Activated CD4-positive, alpha-beta T cell treated with anti-CD3 and anti-CD28 coated beads for 36 hours (primary cell): Measurements from ENCODE around the gene MBNL1. TPM values are rescaled to one million over a fixed set of nuclear protein-coding genes. Genes with fewer than 3 reads are reported as not detected.
"Not testable (repeated sequence)": the region's sequence is repeated elsewhere in the genome, so short reads cannot be mapped to it uniquely, and the experiment has no call there.

Experiments used
- ATAC-seq: fragments of 200-7000 bp; cut with Tn5 transposase; one replicate; pipeline ENCODE4 v1.10.0; 2021; ENCODE audit warnings: mild to moderate bottlenecking, moderate library complexity
- CTCF ChIA-PET: fragments of 350-600 bp; sonication (Branson Sonifier 250); formaldehyde crosslinking; loops from one replicate; lab custom pipeline; 2021; ENCODE audit warnings: antibody characterized with exemption; lab: Charles Lee
- POLR2A ChIA-PET: fragments of 350-600 bp; sonication (Branson Sonifier 250); formaldehyde crosslinking; loops from one replicate; lab custom pipeline; 2021; ENCODE audit warnings: antibody characterized with exemption, inconsistent platforms; lab: Charles Lee
- DNase-seq: peaks from one replicate; pipeline ENCODE4 v3.0.0-alpha.2; 2020
- H3K27ac Mint-ChIP-seq: one replicate; pipeline ENCODE4 v1.8.0; 2021; ENCODE audit warnings: mixed read lengths
- H3K27me3 Mint-ChIP-seq: one replicate; pipeline ENCODE4 v1.8.0; 2021; ENCODE audit warnings: mixed read lengths
- H3K36me3 Mint-ChIP-seq: one replicate; pipeline ENCODE4 v1.8.0; 2021; ENCODE audit warnings: low read depth, mixed read lengths
- H3K4me1 Mint-ChIP-seq: one replicate; pipeline ENCODE4 v1.8.0; 2021; ENCODE audit warnings: mixed read lengths
- H3K4me3 Mint-ChIP-seq: one replicate; pipeline ENCODE4 v1.8.0; 2021; ENCODE audit warnings: mild to moderate bottlenecking, moderate library complexity, mixed read lengths
- H3K9me3 Mint-ChIP-seq: one replicate; pipeline ENCODE4 v1.8.0; 2021; ENCODE audit warnings: low read depth, mixed read lengths
- intact Hi-C, 2 experiments: fragments of 100-400 bp; cut with DNase I in 1 of 2; cut with micrococcal nuclease in 1 of 2; formaldehyde crosslinking; loops; one replicate each; pipeline versions ENCODE4 v1.14.2 to v1.15.1; 2022 to 2024; cut with DNase I, micrococcal nuclease
- total RNA-seq, 2 experiments: library from RNA; stranded (reverse); gene quantifications; one replicate each; pipeline ENCODE4 v1.2.3, GENCODE V29; 2021

Gene MBNL1
- total RNA-seq, 2 experiments from 2014 or later: 317 to 481 TPM

GRCh38 chr3:152337337-152337736 lies 68.6 kb downstream of the MBNL1 start:
- POLR2A ChIA-PET: interaction anchor here (0.6 kb wide), 1 partner anchor 145 kb away, joined by 3 read pairs; no protein-coding TSS in a partner anchor
- H3K4me3 Mint-ChIP-seq, DNase-seq, H3K27me3 Mint-ChIP-seq, H3K9me3 Mint-ChIP-seq, ATAC-seq, intact Hi-C loops: not testable (repeated sequence)
- CTCF ChIA-PET: interaction anchor here (0.6 to 1.8 kb wide), 3 partner anchors 8 to 104 kb away, joined by 3 to 4 read pairs (median 3); no protein-coding TSS in a partner anchor
- H3K36me3 Mint-ChIP-seq: peaks cover 61% of the 10 kb centered on the region
- H3K27ac Mint-ChIP-seq: peak overlapping the region; percentile 42
- H3K4me1 Mint-ChIP-seq: peaks cover 72% of the 10 kb centered on the region

DNA sequence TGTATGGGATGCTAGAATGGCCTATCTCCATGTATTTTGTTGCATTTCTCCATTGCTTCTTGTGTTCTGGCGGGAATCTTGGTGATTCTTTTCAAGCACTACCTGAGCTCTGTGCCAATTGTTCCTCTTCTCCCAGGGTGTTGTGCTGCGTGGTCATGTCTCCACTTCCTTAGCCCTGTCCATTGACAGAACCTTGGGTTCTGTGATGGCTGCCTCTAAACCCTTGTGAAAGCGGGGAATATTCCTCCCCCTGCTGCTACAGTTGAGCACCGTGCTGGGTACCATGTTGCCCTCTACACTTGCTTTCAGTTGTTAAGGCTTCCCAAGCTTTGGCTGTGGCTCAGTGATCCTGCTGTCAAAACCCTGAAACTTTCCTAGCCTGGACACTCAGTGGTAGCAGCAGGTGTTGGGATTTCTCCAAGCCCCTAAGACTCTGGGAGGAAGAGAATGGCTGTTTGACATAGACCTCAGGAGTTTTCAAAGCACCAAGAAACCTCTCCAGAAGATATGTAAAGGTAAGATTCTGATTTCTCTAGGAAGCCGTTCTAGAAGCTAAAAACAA lies 69.5 kb downstream of the MBNL1 start:
- Mint-ChIP-seq H3K27me3 (no peaks in the 10 kb centered on the region), H3K4me3 (no peak overlapping the region), H3K36me3 (peaks cover 63% of the 10 kb centered on the region), H3K9me3 (peaks cover 2% of the 10 kb centered on the region), H3K27ac (peak overlapping the region; percentile 63), H3K4me1 (peaks cover 70% of the 10 kb centered on the region)
- DNase-seq (no peak), ATAC-seq (no peak)
- intact Hi-C loops: no loop called here
- ChIA-PET CTCF (interaction anchor here (1.7 kb wide), 1 partner anchor 105 kb away, joined by 4 read pairs; no protein-coding TSS in a partner anchor), POLR2A (no interaction called here)

- ChIA-PET POLR2A (no interaction called here), CTCF (interaction anchor here (0.6 to 1.7 kb wide), 3 partner anchors 21 to 104 kb away, joined by 3 to 4 read pairs (median 4); no protein-coding TSS in a partner anchor)
- H3K27ac Mint-ChIP-seq: peak overlapping the region; percentile 52
- H3K9me3 Mint-ChIP-seq: peaks cover 2% of the 10 kb centered on the region
- H3K27me3 Mint-ChIP-seq: no peaks in the 10 kb centered on the region
- H3K36me3 Mint-ChIP-seq: peaks cover 65% of the 10 kb centered on the region
- DNase-seq (no peak), ATAC-seq (peak; percentile 6)
- H3K4me3 Mint-ChIP-seq: no peak overlapping the region
- intact Hi-C loops: no loop called here
- H3K4me1 Mint-ChIP-seq: peaks cover 64% of the 10 kb centered on the region
These were observed 71.3 kb downstream of the MBNL1 start for GRCh38 chr3:152339881-152340505.

DNA sequence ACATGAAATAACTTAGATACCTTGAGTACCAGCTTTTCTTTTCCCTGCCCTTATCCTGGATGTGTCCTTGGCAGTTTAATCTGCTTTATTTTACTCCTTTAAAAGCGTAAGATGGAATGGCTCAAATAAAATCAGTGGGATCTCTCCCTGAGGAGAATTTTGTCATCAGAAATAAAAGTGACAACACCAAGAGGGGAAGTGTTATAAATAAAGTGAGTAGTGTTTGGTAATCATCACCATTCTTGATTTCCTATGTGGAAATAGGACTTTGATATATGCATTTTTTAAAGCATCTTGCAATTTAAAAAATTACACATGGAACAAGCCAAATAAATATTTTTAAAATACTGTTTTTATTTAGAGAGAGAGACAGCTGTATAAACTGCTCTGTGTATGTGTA lies 76.5 kb downstream of the MBNL1 start:
- H3K27me3 Mint-ChIP-seq: no peaks in the 10 kb centered on the region
- peaks cover 42% of the 10 kb centered on the region for H3K36me3 Mint-ChIP-seq
- H3K4me3 Mint-ChIP-seq: no peak overlapping the region
- no peaks in the 10 kb centered on the region for H3K9me3 Mint-ChIP-seq
- DNase-seq (no peak), ATAC-seq (no peak)
- peak overlapping the region; percentile 26 for H3K27ac Mint-ChIP-seq
- H3K4me1 Mint-ChIP-seq: peaks cover 37% of the 10 kb centered on the region
- intact Hi-C loops: no loop called here
- ChIA-PET POLR2A (interaction anchor here (0.6 kb wide), 1 partner anchor 31 kb away, joined by 3 read pairs; no protein-coding TSS in a partner anchor), CTCF (interaction anchor here (0.7 to 1.1 kb wide), 2 partner anchors 8 to 16 kb away, joined by 3 read pairs; no protein-coding TSS in a partner anchor)

GRCh38 chr3:152346058-152346457 lies 77.3 kb downstream of the MBNL1 start:
- Mint-ChIP-seq H3K9me3 (no peaks in the 10 kb centered on the region), H3K27me3 (no peaks in the 10 kb centered on the region), H3K27ac (peak overlapping the region; percentile 32), H3K4me3 (no peak overlapping the region), H3K36me3 (peaks cover 37% of the 10 kb centered on the region), H3K4me1 (peaks cover 33% of the 10 kb centered on the region)
- DNase-seq: no peak
- ChIA-PET POLR2A (no interaction called here), CTCF (interaction anchor here (1.1 kb wide), 1 partner anchor 17 kb away, joined by 3 read pairs; no protein-coding TSS in a partner anchor)
- intact Hi-C loops: no loop called here
- no peak for ATAC-seq

GRCh38 chr3:152346740-152347139 lies 78.0 kb downstream of the MBNL1 start:
- Mint-ChIP-seq H3K36me3 (peaks cover 37% of the 10 kb centered on the region), H3K4me1 (peaks cover 38% of the 10 kb centered on the region), H3K27ac (no peak overlapping the region), H3K4me3 (no peak overlapping the region), H3K9me3 (no peaks in the 10 kb centered on the region), H3K27me3 (no peaks in the 10 kb centered on the region)
- DNase-seq (no peak), ATAC-seq (no peak)
- intact Hi-C loops: no loop called here
- ChIA-PET CTCF (interaction anchor here (0.6 kb wide), 1 partner anchor 14 kb away, joined by 4 read pairs; no protein-coding TSS in a partner anchor), POLR2A (no interaction called here)

DNA sequence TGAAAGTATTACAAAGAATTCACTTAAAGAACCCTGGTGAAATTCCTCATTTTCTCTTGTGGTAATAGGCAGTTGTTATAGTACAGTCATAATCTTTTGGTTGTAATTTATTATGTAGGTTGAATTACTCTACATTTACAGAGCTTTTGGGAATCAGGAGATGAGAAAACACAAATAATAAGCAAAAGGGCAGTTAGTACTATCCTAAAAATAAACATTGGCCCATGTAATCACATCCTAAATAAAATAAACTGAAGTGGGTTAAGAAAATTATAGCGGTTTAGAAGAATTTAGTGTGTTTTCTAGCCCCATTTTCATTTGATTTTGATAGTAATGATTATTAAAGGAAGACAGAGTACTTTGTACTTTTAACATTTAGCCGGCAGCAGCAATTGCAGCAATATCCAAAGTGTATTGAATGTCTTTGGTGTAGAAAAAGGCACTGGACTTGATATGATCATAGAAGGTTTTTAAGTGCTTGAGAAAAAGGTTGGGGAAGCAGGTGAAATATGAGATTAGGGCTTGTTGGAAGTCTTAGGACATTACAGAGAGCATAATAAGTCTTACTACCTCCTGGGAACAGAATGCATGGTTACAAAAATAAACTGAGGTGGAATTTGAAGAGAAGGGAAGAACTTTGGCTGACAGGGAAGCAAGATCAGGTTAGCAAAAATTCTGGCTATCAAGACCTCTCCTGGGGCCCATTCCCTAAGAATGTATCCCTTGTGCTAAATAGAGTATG lies 79.9 kb downstream of the MBNL1 start:
- Mint-ChIP-seq H3K9me3 (no peaks in the 10 kb centered on the region), H3K4me3 (no peak overlapping the region), H3K27me3 (no peaks in the 10 kb centered on the region), H3K4me1 (peaks cover 39% of the 10 kb centered on the region), H3K27ac (no peak overlapping the region), H3K36me3 (peaks cover 36% of the 10 kb centered on the region)
- intact Hi-C loops: no loop called here
- no peak for DNase-seq
- POLR2A ChIA-PET: no interaction called here
- no peak for ATAC-seq
- CTCF ChIA-PET: no interaction called here

DNA sequence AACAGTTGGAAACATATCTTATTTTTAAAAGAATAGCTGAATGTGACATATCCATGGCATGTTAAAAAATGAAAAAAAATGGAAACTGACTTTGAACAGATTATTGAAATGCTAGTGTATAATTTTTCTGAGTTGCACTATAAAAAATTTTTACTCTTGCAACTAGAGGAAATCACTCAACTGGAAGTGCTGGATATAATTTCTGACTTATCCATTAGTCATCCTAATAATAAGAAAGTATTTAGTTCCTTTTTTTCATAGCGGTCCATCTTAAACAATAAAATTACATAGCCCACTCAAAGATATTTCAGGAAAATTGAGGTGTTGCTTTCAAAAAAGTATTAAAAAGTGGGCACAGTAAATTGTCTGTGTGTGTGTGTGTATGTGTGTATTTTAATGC lies 80.7 kb downstream of the MBNL1 start:
- ChIA-PET CTCF (no interaction called here), POLR2A (no interaction called here)
- Mint-ChIP-seq H3K27ac (no peak overlapping the region), H3K36me3 (peaks cover 39% of the 10 kb centered on the region), H3K4me1 (peaks cover 39% of the 10 kb centered on the region), H3K4me3 (no peak overlapping the region), H3K27me3 (no peaks in the 10 kb centered on the region), H3K9me3 (no peaks in the 10 kb centered on the region)
- ATAC-seq: no peak
- DNase-seq: no peak
- intact Hi-C loops: no loop called here

DNA sequence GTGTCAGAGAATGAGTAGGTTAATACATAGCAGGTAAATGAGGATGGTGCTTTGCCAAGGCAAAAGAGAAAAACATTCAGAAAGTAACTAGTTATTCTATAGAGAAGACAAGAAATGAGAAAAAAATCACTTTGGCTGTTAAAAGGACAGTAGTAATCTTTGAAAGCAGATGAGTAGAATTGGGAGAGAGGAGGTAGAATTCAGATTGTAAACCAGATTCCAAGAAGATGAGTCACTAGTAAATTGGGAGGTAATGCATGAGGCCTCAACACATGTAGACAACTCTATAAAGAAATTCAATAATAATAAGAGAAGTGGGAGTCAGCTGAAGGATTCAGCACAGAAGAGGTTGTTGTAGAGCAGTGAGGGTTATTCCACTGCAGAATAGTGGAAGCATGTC lies 81.4 kb downstream of the MBNL1 start:
- POLR2A ChIA-PET: no interaction called here
- H3K27me3 Mint-ChIP-seq: no peaks in the 10 kb centered on the region
- intact Hi-C loops: loop anchor here in 1 of 2 experiments (2.0 kb wide), 1 partner anchor 15 kb away; no protein-coding TSS in a partner anchor

GRCh38 chr3:152350776-152351175 lies 82.0 kb downstream of the MBNL1 start:
- DNase-seq: no peak
- Mint-ChIP-seq H3K36me3 (peaks cover 39% of the 10 kb centered on the region), H3K4me3 (no peak overlapping the region), H3K27ac (no peak overlapping the region), H3K4me1 (peaks cover 41% of the 10 kb centered on the region), H3K27me3 (no peaks in the 10 kb centered on the region), H3K9me3 (no peaks in the 10 kb centered on the region)
- intact Hi-C loops: loop anchor here in 1 of 2 experiments (2.0 kb wide), 1 partner anchor 16 kb away; no protein-coding TSS in a partner anchor
- peak; percentile 30 for ATAC-seq
- ChIA-PET POLR2A (no interaction called here), CTCF (interaction anchor here (0.7 kb wide), 1 partner anchor 1584 kb away, joined by 3 read pairs; no protein-coding TSS in a partner anchor)

More for the DNA sequence above, 81.4 kb downstream of the MBNL1 start:
- CTCF ChIA-PET: interaction anchor here (0.7 kb wide), 1 partner anchor 1583 kb away, joined by 3 read pairs; no protein-coding TSS in a partner anchor
- Mint-ChIP-seq H3K36me3 (peaks cover 38% of the 10 kb centered on the region), H3K4me1 (peaks cover 40% of the 10 kb centered on the region), H3K4me3 (no peak overlapping the region), H3K9me3 (no peaks in the 10 kb centered on the region), H3K27ac (no peak overlapping the region)
- DNase-seq (no peak), ATAC-seq (peak; percentile 20)

DNA sequence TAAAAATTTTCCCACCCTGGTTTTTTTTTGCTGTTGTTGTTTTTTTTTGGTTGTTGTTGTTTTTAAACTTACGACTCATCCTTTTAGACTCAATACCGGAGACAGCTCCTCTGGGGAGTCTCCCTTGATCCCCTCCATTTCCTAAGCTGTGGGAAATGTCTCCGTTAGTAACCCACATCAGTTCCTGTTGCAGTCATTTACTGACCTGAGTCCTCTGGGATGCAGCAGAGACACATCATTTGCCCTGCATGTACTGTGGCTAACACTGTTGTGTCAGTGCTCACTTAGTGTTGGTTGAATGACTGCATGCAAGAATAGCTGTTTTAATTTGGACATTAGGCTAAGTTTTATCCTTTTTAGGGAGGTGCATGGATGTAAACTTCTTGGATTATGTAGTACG lies 83.8 kb downstream of the MBNL1 start:
- H3K4me3 Mint-ChIP-seq: no peak overlapping the region

More for the DNA sequence above, 83.8 kb downstream of the MBNL1 start:
- peak; percentile 39 for ATAC-seq
- H3K4me1 Mint-ChIP-seq: peaks cover 51% of the 10 kb centered on the region
- no peak for DNase-seq
- POLR2A ChIA-PET: no interaction called here
- peak overlapping the region; percentile 72 for H3K27ac Mint-ChIP-seq
- intact Hi-C loops: no loop called here
- CTCF ChIA-PET: interaction anchor here (0.8 to 1.4 kb wide), 4 partner anchors 9 to 120 kb away, joined by 3 to 4 read pairs (median 3); no protein-coding TSS in a partner anchor
- H3K27me3 Mint-ChIP-seq: no peaks in the 10 kb centered on the region
- peaks cover 41% of the 10 kb centered on the region for H3K36me3 Mint-ChIP-seq
- H3K9me3 Mint-ChIP-seq: no peaks in the 10 kb centered on the region
